ENCODE results near the gene MED8.

GRCh38 chr1:43373066-43373940, 16.3 kb downstream of the MED8 start:
- no peak for TF ChIP-seq EZH2phosphoT487 (IDR thresholded peaks at IDR 0.05; ENCODE audit: unreplicated experiment)
- TF ChIP-seq POLR2AphosphoS5 (IDR thresholded peaks at IDR 0.05; ENCODE audit: low read depth) = no peak
- TF ChIP-seq EZH2 (IDR thresholded peaks at IDR 0.05; ENCODE audit: low read depth, unreplicated experiment) = no peak
- TF ChIP-seq CREB1 (CRISPR knock-in tag; IDR thresholded peaks at IDR 0.05; ENCODE audit: low read depth) = no peak
- TF ChIP-seq CTCF (conservative IDR thresholded peaks at IDR 0.05; ENCODE audit: low read depth in 2 of 2) = no peak
- no peak for TF ChIP-seq REST (IDR thresholded peaks at IDR 0.05; ENCODE audit: unreplicated experiment)
- TF ChIP-seq NANOG (IDR thresholded peaks at IDR 0.05; ENCODE audit: borderline replicate concordance) = no peak
- TF ChIP-seq, protein P1, sequence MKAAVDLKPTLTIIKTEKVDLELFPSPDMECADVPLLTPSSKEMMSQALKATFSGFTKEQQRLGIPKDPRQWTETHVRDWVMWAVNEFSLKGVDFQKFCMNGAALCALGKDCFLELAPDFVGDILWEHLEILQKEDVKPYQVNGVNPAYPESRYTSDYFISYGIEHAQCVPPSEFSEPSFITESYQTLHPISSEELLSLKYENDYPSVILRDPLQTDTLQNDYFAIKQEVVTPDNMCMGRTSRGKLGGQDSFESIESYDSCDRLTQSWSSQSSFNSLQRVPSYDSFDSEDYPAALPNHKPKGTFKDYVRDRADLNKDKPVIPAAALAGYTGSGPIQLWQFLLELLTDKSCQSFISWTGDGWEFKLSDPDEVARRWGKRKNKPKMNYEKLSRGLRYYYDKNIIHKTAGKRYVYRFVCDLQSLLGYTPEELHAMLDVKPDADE (IDR thresholded peaks at IDR 0.05) = no peak
- no peak for TF ChIP-seq ZNF331 (CRISPR knock-in tag; IDR thresholded peaks at IDR 0.05; ENCODE audit: low read depth)
- TF ChIP-seq JUNB (IDR thresholded peaks at IDR 0.05; ENCODE audit: unreplicated experiment) = no peak
- no peak for TF ChIP-seq ZNF114 (CRISPR knock-in tag; IDR thresholded peaks at IDR 0.05)
- no peak for TF ChIP-seq STAT1 (IDR thresholded peaks at IDR 0.05; ENCODE audit: unreplicated experiment)

All from GM23338 (cell line).